MCF 10A (cell line): ENCODE results near the gene ZFYVE28. TPM values are rescaled to one million over a fixed set of nuclear protein-coding genes. Genes with fewer than 3 reads are reported as not detected.

Experiments
- BruUV-seq: library from RNA; stranded (reverse); fragments of 400-500 nt; replicated peaks from 2 replicates; lab custom pipeline; 2021; lab: Mats Ljungman, UMichigan
- CTCF ChIA-PET: fragments of 300-600 bp; sonication (Branson Sonifier 250); formaldehyde crosslinking; extraction: SDS; loops from one replicate; lab custom pipeline; 2021; ENCODE audit warnings: antibody characterized with exemption, inconsistent platforms; lab: Yijun Ruan, JAX
- POLR2A ChIA-PET: fragments of 300-600, 350-650 bp; sonication (Branson Sonifier 250); formaldehyde crosslinking; extraction: SDS; loops from one replicate; lab custom pipeline; 2020; ENCODE audit warnings: antibody characterized with exemption, inconsistent platforms; lab: Yijun Ruan, JAX
- DNase-seq: peaks from one replicate; pipeline ENCODE4 v3.0.0-alpha.2; 2018; ENCODE audit not compliant: unreplicated experiment
- H3K27ac Mint-ChIP-seq: one replicate; pipeline ENCODE4 v1.8.0; 2022; ENCODE audit warnings: mild to moderate bottlenecking, low read depth, mixed read lengths; ENCODE audit not compliant: unreplicated experiment
- H3K27me3 Mint-ChIP-seq: one replicate; pipeline ENCODE4 v1.8.0; 2022; ENCODE audit warnings: mixed read lengths; ENCODE audit not compliant: insufficient read depth, unreplicated experiment
- H3K36me3 Mint-ChIP-seq: one replicate; pipeline ENCODE4 v1.8.0; 2022; ENCODE audit warnings: mild to moderate bottlenecking, moderate library complexity, mixed read lengths; ENCODE audit not compliant: insufficient read depth, unreplicated experiment
- H3K4me1 Mint-ChIP-seq: one replicate; pipeline ENCODE4 v1.8.0; 2022; ENCODE audit warnings: mixed read lengths; ENCODE audit not compliant: insufficient read depth, unreplicated experiment
- H3K4me3 Mint-ChIP-seq: one replicate; pipeline ENCODE4 v1.8.0; 2022; ENCODE audit warnings: mild to moderate bottlenecking, moderate library complexity, mixed read lengths; ENCODE audit not compliant: unreplicated experiment
- H3K9me3 Mint-ChIP-seq: one replicate; pipeline ENCODE4 v1.8.0; 2022; ENCODE audit warnings: mixed read lengths; ENCODE audit not compliant: unreplicated experiment
- CTCF ChIP-seq: fragments of 200-600 bp; IDR thresholded peaks from one replicate; pipeline ENCODE4 v1.8.0; 2022; ENCODE audit warnings: antibody characterized with exemption, mild to moderate bottlenecking; ENCODE audit not compliant: unreplicated experiment
- intact Hi-C: fragments of 100-400 bp; cut with micrococcal nuclease; formaldehyde crosslinking; loops from 2 replicates; pipeline ENCODE4 v1.14.1; 2022
- total RNA-seq: library from RNA; stranded (reverse); gene quantifications from 2 replicates; pipeline ENCODE4 v1.2.3, GENCODE V29; 2022

Gene ZFYVE28
- total RNA-seq, 1 experiment from 2014 or later = 1.6 TPM

- H3K4me3 Mint-ChIP-seq = peak overlapping the region; percentile 49
Observed at GRCh38 chr4:2402048-2402842, 16.2 kb downstream of the ZFYVE28 start.

GRCh38 chr4:2401610-2401983 lies 16.8 kb downstream of the ZFYVE28 start:
- TF ChIP-seq CTCF = no peak
- DNase-seq = no peak
- POLR2A ChIA-PET = interaction anchor here (0.6 to 1.4 kb wide), 4 partner anchors 12 to 163 kb away, joined by 3 to 5 read pairs (median 3); partner anchors contain the start of gene MXD4
- Mint-ChIP-seq H3K36me3 (no peaks in the 10 kb centered on the region), H3K27ac (no peak overlapping the region), H3K27me3 (peaks cover 13% of the 10 kb centered on the region), H3K4me3 (peak overlapping the region; percentile 49), H3K9me3 (no peaks in the 10 kb centered on the region), H3K4me1 (peaks cover 13% of the 10 kb centered on the region)
- intact Hi-C loops = no loop called here
- no TSS peak for BruUV-seq
- CTCF ChIA-PET = interaction anchor here (1.5 to 1.6 kb wide), 3 partner anchors 9 to 181 kb away, joined by 3 to 7 read pairs (median 4); no protein-coding TSS in a partner anchor

More at GRCh38 chr4:2402048-2402842, 16.2 kb downstream of the ZFYVE28 start:
- ChIA-PET CTCF (interaction anchor here (1.5 to 1.6 kb wide), 2 partner anchors 10 to 182 kb away, joined by 4 to 7 read pairs; no protein-coding TSS in a partner anchor), POLR2A (interaction anchor here (0.5 to 1.4 kb wide), 6 partner anchors 11 to 163 kb away, joined by 3 to 5 read pairs (median 3); partner anchors contain the start of genes CFAP99 and MXD4)
- Mint-ChIP-seq H3K4me1 (peaks cover 13% of the 10 kb centered on the region), H3K27ac (no peak overlapping the region), H3K27me3 (peaks cover 13% of the 10 kb centered on the region), H3K36me3 (no peaks in the 10 kb centered on the region), H3K9me3 (no peaks in the 10 kb centered on the region)
- BruUV-seq = no TSS peak
- intact Hi-C loops = no loop called here
- DNase-seq = peak; percentile 68
- no peak for TF ChIP-seq CTCF

- BruUV-seq = no TSS peak
- peak overlapping the region; percentile 49 for H3K4me3 Mint-ChIP-seq
- TF ChIP-seq CTCF = no peak
- DNase-seq = no peak
- no peaks in the 10 kb centered on the region for H3K36me3 Mint-ChIP-seq
- peaks cover 13% of the 10 kb centered on the region for H3K4me1 Mint-ChIP-seq
- intact Hi-C loops = no loop called here
- POLR2A ChIA-PET = interaction anchor here (0.6 kb wide), 1 partner anchor 103 kb away, joined by 3 read pairs; no protein-coding TSS in a partner anchor
- CTCF ChIA-PET = interaction anchor here (0.6 to 1.6 kb wide), 3 partner anchors 8 to 1479 kb away, joined by 3 to 7 read pairs (median 3); no protein-coding TSS in a partner anchor
- H3K27ac Mint-ChIP-seq = no peak overlapping the region
- H3K9me3 Mint-ChIP-seq = no peaks in the 10 kb centered on the region
- peaks cover 13% of the 10 kb centered on the region for H3K27me3 Mint-ChIP-seq
Observed at GRCh38 chr4:2400841-2401609, 17.4 kb downstream of the ZFYVE28 start.
